Heart left ventricle (tissue), 16 donors: Measurements from ENCODE around the gene SORBS1. TPM values are rescaled to one million over a fixed set of nuclear protein-coding genes. Genes with fewer than 3 reads are reported as not detected.
A peak's percentile ranks its signal among the peaks of the same experiment; 100 is the strongest.

Experiments
- ATAC-seq, 4 donors: fragments of 200-7000 bp; cut with Tn5 transposase; one replicate each; pipeline ENCODE4 v1.9.1; 2020 to 2022; ENCODE audit warnings: moderate library complexity in 4 of 4, mild to moderate bottlenecking in 3 of 4, moderate number of reproducible peaks in 1 of 4
- DNase-seq, 5 donors: peaks; one replicate each; pipeline ENCODE4 v3.0.0-alpha.2; 2020
- H3K27ac ChIP-seq, 12 donors: fragments of 200-600 bp; sonication (generic) in 4 of 12; one replicate each; pipeline versions ENCODE4 v1.5.0 to v1.8.0; 2016 to 2022; ENCODE audit warnings: mild to moderate bottlenecking in 2 of 12
- H3K27me3 ChIP-seq, 9 donors: fragments of 200-600 bp; sonication (generic) in 2 of 9; one replicate each; pipeline versions ENCODE4 v1.5.1 to v1.8.0; 2016 to 2022; ENCODE audit warnings: mild to moderate bottlenecking in 3 of 9
- H3K36me3 ChIP-seq, 9 donors: fragments of 200-600 bp; sonication (generic) in 2 of 9; one replicate each; pipeline versions ENCODE4 v1.5.0 to v1.8.0; 2018 to 2022; ENCODE audit warnings: mild to moderate bottlenecking in 2 of 9
- H3K4me1 ChIP-seq, 12 donors: fragments of 200-600 bp; sonication (generic) in 4 of 12; one replicate each; pipeline versions ENCODE4 v1.5.0 to v1.8.0; 2016 to 2022; ENCODE audit warnings: mild to moderate bottlenecking in 3 of 12
- H3K4me3 ChIP-seq, 12 donors: fragments of 200-600 bp; sonication (generic) in 4 of 12; one replicate each; pipeline versions ENCODE4 v1.5.0 to v1.8.0; 2017 to 2022; ENCODE audit warnings: mild to moderate bottlenecking in 9 of 12, moderate library complexity in 4 of 12
- H3K9me3 ChIP-seq, 12 donors: fragments of 200-600 bp; sonication (generic) in 4 of 12; one replicate each; pipeline versions ENCODE4 v1.5.0 to v1.8.0; 2016 to 2022; ENCODE audit warnings: mild to moderate bottlenecking in 1 of 12
- CTCF ChIP-seq, 12 donors: fragments of 200-600 bp; sonication (generic) in 4 of 12; IDR thresholded peaks; one replicate each; pipeline versions ENCODE4 v1.5.0 to v1.8.0; 2018 to 2022; ENCODE audit warnings: antibody characterized with exemption in 12 of 12, mild to moderate bottlenecking in 5 of 12
- POLR2A ChIP-seq, 2 donors: fragments of 450-650 bp; IDR thresholded peaks; one replicate each; pipeline ENCODE4 v1.6.1; 2017; ENCODE audit warnings: antibody characterized with exemption in 2 of 2, mild to moderate bottlenecking in 2 of 2, moderate library complexity in 2 of 2
- WGBS, 4 donors: extraction: QIAGEN DNeasy Blood & Tissue Kit in 2 of 4; methylation state at CpG; one replicate each; pipeline versions ENCODE4 v1.1.5 to v1.1.7; 2013 to 2018; 5-methylcytosine and 5-hydroxymethylcytosine counted together
- intact Hi-C, 10 donors: fragments of 100-400 bp; cut with DNase I; formaldehyde crosslinking; loops; one replicate each; pipeline versions ENCODE4 v1.11.1 to v1.14.2; 2022
- polyA plus RNA-seq, 2 donors: library from polyadenylated mRNA; stranded (reverse); fragments of 200-250 nt; gene quantifications; one replicate each; pipeline ENCODE4 v1.2.3, GENCODE V29; 2013
- total RNA-seq, 9 donors: library from RNA; depleted of rRNA in 2 of 9; stranded (reverse); fragments of >200 nt in 2 of 9; fragmentation: NEBNext Ultra II Directional in 3 of 9; extraction: Animal tissue kit (Norgen Biotek cat#: 25700) in 3 of 9; gene quantifications; one replicate each; pipeline versions ENCODE4 v1.1.0 to v1.2.4, GENCODE V29; 2016 to 2023
- donor health status: ischemic (EF 13 %, LVEDD 7.1; RV severe dilation, severe dysfunction).
- donor health status: healthy with polysubstance abuse.
- donor health status: DM: no; HTN: yes; CAD: no.
- donor health status: DM: no; HTN: no; CAD: no.
- donor health status: ischemic (EF 25% LVEDD 6.9; RV normal size, moderate dysfunction).
- donor health status: ischemic (EF 25% LVEDD 5.7; RV mildly dilated, moderate dysfunction).
- donor health status: healthy.
- donor health status: DM: yes; HTN: yes; CAD: no.
- donor health status: ischemic (EF 35%, LVEDD 5.7; RV mildly dilated, moderate dysfunction).
- donor health status: nonischemic (EF 11% LVEDD 7.7; RV severe dilation, severe dysfunction).
- donor health status: DM: yes; HTN: yes; CAD: no.
- donor health status: PGD.
- donor health status: ischemic (EF 29% LVEDD 5.4; RV normal size, mild dysfunction).
- donor health status: nonischemic (EF 23%, LVEDD 6.1; RV moderate dilation, normal function).

SORBS1 gene
- total and polyA plus RNA-seq, 11 donors = 355 to 1,440 (median 886) TPM

- H3K4me1 ChIP-seq = peaks cover 14 to 89% (median 53%) of the 10 kb centered on the region in 12 donors
- intact Hi-C loops = loop anchor here in 4 of 10 donors (5.0 kb wide), 1 partner anchor 36 kb away; no protein-coding TSS in a partner anchor
- peak in 1 of 4 donors; percentile 29 for ATAC-seq
- peak overlapping the region; percentile 82 to 98 (median 92) for H3K27ac ChIP-seq
- H3K36me3 ChIP-seq = peaks cover 0 to 33% (median 13%) of the 10 kb centered on the region in 9 donors
- peak in 2 of 12 donors; percentile 7 to 11 for TF ChIP-seq CTCF (IDR thresholded peaks at IDR 0.05)
- no peak for TF ChIP-seq POLR2A (IDR thresholded peaks at IDR 0.05)
- no peaks in the 10 kb centered on the region for H3K9me3 ChIP-seq
- H3K27me3 ChIP-seq = no peaks in the 10 kb centered on the region
- H3K4me3 ChIP-seq = peak overlapping the region; percentile 24 to 63 (median 50)
- DNase-seq = peak in 3 of 5 donors; percentile 42 to 74 (median 56)
- WGBS, 4 donors = 31 to 42% (median 33%) methylated on average over 5 of the region's 5 CpGs
Observed at GRCh38 chr10:95413588-95413987, 147.6 kb downstream of the SORBS1 start.

GRCh38 chr10:95411635-95412034 lies 149.5 kb downstream of the SORBS1 start:
- H3K4me3 ChIP-seq = peak overlapping the region in 9 of 12 donors; percentile 47 to 63 (median 50)
- H3K4me1 ChIP-seq = peaks cover 20 to 90% (median 62%) of the 10 kb centered on the region in 12 donors
- no peak for ATAC-seq
- no peak for DNase-seq
- WGBS, 4 donors = 60 to 69% (median 68%) methylated on average over 4 of the region's 4 CpGs
- peaks cover 0 to 45% (median 20%) of the 10 kb centered on the region in 9 donors for H3K36me3 ChIP-seq
- H3K27me3 ChIP-seq = no peaks in the 10 kb centered on the region
- H3K9me3 ChIP-seq = no peaks in the 10 kb centered on the region
- TF ChIP-seq POLR2A (IDR thresholded peaks at IDR 0.05) (no peak), CTCF (IDR thresholded peaks at IDR 0.05) (no peak)
- intact Hi-C loops = loop anchor here in 4 of 10 donors (5.0 kb wide), 1 partner anchor 34 kb away; no protein-coding TSS in a partner anchor
- H3K27ac ChIP-seq = peak overlapping the region in 11 of 12 donors; percentile 4 to 98 (median 90)

GRCh38 chr10:95408983-95409873 lies 151.9 kb downstream of the SORBS1 start:
- DNase-seq (no peak), ATAC-seq (no peak)
- 15 to 32% (median 22%) methylated on average over 3 of the region's 3 CpGs for WGBS, 4 donors
- TF ChIP-seq CTCF (IDR thresholded peaks at IDR 0.05) (no peak), POLR2A (IDR thresholded peaks at IDR 0.05) (no peak)
- peak overlapping the region in 2 of 12 donors; percentile 19 for H3K4me3 ChIP-seq
- H3K27me3 ChIP-seq = no peaks in the 10 kb centered on the region
- H3K4me1 ChIP-seq = peaks cover 20 to 90% (median 62%) of the 10 kb centered on the region in 12 donors
- intact Hi-C loops = loop anchor here in 1 of 10 donors (2.0 kb wide), 1 partner anchor 18 kb away; no protein-coding TSS in a partner anchor
- no peaks in the 10 kb centered on the region for H3K9me3 ChIP-seq
- peak overlapping the region; percentile 63 to 98 (median 90) for H3K27ac ChIP-seq
- H3K36me3 ChIP-seq = peaks cover 0 to 69% (median 36%) of the 10 kb centered on the region in 9 donors
